Measurements from ENCODE around the gene SEC23A.
A peak's percentile ranks its signal among the peaks of the same experiment; 100 is the strongest.
"Not testable (repeated sequence)": the region's sequence is repeated elsewhere in the genome, so short reads cannot be mapped to it uniquely, and the experiment has no call there.

SEC23A gene

DNA sequence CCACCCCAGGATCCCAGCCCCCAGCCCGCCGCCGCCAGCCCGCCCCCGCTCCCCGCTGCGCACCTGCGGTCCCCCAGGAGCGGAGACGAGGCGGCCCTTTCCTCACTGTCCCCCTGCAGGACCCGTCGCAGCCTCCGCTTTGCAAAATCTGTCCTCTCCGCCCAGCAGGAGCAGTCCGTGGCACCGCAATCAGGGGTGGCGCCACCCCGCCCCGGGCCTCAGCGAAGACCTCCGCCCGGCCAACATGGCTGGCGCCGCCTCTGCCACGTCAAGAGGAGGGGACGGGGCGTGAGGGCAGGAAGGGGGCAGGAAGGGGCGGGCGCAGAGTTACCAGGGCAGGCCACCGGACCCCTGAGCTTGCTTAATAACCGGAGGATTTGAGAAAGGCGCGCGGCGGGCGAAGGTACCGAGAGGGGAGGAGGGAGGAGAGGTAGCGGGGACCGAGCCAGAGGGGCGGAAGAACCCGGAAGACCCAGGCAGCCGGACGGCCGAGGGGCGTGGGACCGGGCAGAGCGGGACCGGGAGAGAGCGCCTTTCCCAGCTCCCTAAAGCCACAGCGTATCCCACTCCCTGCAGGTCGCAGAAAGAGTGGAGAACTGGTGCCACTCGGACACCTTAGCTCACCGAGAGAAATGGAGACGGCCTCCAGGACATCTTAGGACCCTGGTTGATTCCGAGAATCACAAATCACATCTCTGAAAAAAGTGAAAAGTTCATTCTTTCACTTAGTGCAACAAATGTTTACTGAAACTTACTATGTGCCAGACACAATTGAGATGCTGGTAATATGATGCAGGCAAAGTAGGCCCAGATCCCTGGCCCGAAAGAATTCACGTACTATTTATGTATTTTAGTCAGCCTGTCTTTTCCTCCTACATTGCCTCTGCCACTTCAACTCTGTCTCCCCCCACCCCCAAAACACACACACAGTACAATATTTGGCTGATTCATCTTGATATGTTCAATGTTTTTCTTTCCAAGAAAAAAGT is at the start of gene SEC23A:
SEC23A (minus strand) TSS at position 267 of the 989 bp plus-strand sequence. CDS start 7,117 bp downstream, outside the sequence.
- peak; percentile 91 for DNase-seq

DNA sequence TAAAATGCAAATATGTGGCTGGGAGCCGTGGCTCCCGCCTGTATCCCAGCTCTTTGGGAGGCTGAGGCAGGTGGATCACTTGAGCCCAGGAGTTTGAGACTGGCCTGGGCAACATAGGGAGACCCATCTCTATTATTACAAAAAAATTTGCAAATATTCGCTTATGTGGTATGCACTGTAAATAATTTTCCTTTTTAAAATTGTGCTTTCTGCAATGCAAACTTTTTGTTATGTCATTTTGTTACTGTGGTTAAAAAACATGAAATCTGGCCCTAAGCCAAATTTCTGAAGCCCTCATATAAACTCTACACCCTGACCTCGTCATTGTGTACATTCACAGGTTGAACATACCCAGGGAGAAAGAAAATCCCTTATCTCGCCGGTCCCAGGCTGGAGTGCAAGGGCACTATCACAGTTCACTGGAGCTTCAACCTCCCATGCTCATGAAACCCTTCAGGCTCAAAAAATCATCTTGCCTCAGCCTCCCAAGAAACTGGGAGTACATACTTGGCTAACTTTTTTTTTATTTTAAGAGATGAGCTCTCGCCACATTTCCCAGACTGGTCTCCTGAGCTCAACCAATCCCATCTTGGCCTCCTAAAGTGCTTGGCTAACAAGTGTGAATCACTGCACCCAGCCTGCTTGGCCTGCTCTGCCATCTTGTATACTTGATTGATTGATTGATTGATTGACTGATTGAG is 42.4 kb upstream of the SEC23A start:
- no peak for DNase-seq

DNA sequence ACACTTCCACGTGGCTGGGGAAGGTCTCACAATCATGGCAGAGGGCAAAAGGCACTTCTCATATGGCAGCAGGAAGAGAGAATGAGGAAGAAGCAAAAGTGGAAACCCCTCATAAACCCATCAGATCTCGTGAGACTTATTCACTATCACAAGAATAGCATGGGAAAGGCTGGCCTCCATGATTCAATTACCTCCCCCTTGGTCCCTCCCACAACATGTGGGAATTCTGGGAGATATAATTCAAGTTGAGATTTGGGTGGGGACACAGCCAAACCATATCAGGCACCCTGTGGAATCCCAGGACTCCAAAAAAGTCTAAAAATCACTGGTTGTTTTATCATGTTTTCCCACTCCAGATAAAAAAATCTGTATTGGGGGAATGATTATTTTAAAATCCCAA is 40.2 kb upstream of the SEC23A start:
- DNase-seq, result not testable (repeated sequence)

DNA sequence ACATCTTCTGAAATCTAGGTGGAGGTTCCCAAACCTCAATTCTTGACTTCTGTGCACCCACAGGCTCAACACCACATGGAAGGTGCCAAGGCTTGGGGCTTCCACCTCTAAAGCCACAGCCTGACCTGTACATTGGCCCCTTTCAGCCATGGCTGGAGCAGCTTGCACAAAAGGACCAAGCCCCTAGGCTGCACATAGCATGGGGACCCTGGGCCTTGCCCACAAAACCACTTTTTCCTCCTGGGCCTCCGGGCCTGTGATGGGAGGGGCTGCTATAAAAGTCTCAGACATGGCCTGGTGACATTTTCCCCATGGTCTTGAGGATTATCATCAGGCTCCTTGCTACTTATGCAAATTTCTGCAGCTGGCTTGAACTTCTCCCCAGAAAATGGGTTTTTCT is 38.6 kb upstream of the SEC23A start:
- not testable (repeated sequence) for DNase-seq

DNA sequence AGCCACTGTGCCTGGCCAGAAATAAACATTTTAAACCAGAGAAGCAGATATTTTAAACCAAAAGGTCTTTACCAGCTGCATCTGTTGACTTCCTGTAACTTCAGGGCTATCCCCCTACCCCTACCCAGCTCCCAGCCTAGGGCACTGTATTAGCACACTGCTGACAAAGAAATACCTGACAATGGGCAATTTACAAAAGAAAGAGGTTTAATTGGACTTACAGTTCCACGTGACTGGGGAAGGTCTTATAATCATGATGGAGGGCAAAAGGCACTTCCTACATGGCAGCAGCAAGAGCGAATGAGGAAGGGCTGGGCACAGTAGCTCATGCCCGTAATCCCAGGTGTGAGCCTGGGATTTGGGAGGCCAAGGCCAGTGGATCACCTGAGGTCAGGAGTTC is 37.1 kb upstream of the SEC23A start:
- no peak for DNase-seq

DNA sequence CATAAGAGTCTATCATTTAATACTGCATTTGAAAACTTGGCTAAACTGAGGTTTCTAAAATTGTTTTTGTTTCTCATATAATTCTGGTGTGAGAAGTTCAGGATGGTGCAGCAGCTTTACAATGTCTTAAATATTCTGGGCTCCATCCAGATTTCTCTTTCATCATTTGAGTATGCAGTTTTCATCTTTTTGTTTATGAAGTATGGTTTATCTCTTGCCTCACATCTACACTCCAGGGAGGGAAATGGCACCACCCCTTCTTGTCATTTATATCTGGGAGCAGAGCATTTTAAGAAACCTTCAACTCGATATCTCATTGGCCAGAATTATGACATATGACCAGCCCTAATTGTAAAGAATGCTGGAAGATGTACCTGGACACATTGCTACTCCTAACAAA is 35.4 kb upstream of the SEC23A start:
- no peak for DNase-seq

DNA sequence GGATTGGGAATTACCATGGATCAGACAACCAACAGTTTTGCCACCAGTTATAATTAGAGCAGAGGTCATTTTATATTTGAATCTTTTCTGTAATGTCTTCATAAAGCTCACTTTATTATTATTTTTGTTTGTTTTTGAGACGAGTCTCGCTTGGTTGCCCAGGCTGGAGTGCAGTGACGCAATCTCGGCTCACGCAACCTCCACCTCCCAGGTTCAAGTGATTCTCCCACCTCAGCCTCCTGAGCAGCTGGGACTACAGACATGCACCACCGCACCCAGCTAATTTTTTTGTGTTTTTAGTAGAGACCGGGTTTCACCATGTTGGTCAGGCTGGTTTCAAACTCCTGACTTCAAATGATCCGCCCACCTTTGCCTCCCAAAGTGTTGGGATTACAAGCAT is 34.8 kb upstream of the SEC23A start:
- DNase-seq, result not testable (repeated sequence)

DNA sequence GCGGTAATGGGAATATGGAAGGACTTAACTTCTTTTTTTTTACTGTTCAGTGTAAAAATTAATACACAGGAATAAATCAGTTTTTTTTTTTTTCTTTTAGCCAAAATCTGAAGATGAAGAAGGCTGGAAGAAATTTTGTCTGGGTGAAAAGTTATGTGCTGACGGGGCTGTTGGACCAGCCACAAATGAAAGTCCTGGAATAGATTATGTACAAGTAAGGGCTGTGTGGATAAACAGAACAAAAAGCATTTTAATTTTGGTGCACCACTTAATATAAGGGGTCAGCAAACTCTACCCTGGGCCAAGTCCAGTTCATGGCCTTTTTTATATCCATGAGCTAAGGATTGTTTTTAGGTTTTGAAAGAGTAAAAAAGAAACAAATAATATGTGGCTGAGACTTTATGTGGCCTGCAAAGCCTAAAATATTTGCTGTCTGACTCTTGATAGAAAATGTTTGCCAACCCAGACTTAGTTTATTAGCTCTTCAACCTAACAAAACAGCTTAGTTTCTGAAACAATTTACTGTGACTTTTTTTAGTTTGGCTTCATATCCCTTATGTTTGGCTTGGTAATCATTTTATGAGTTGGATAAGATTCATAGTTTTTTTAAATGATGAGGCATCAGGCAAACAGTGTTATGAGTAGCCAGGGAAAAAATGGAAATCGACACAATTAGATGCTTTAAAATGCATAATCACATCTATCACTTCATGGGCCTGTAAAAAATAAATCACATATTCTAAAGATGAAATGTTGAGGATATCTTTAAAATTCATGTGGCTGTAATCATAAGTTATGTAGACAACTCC is 19.5 kb upstream of the SEC23A start:
- no peak for DNase-seq

DNA sequence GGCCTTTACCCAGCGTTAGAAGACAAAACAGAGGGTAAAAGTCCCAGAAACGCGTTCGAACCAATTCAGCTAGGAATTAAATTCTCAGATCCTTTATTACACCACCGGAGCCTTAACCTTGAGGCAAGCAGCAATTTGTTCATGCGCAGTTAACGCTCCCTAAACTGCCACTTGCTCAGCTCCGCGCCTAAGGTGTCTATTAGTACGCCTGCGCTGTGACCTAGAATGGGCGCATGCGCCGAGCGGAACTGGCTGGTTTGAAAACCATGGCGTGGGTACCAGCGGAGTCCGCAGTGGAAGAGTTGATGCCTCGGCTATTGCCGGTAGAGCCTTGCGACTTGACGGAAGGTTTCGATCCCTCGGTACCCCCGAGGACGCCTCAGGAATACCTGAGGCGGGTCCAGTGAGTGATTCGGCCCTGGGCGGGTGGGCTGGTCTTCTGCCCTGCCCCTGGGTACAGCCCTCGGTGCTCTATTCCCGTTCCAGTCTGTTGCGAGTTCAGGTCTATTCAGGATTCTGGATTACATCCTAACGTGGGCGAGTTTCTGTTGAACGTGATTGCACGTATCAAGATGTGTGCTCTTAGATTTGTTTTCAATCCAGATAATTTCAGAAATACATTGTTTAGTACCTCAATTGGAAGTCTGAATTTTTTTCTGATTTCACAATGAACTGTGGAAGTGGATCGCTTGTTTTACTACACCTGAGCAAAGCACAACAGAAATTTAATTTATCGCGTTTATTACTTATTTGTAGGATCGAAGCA is 11.2 kb upstream of the SEC23A start, which contains the start of gene GEMIN2:
GEMIN2 (plus strand) TSS at position 251 of the 766 bp plus-strand sequence; CDS start at position 267, 16 bp downstream.
- DNase-seq, result peak; percentile 96

DNA sequence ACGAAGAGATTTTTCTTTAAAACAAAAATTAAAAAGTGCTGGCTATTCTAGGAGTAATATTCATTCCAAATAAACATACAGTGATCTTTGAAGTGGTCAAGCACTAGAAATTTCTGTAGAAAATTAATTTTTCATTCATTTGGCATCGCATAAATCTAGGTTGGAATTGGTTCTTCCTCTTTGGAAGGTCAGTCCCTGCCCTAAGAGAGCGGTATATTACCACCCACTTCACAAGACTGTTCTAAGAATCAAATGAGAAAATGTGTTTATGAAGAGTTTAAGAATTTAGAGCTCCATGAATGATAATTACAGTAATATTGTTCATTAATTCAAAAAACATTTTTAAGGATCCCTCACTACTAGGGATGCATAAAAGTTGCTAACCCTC is 10.6 kb upstream of the SEC23A start:
- no peak for DNase-seq

DNA sequence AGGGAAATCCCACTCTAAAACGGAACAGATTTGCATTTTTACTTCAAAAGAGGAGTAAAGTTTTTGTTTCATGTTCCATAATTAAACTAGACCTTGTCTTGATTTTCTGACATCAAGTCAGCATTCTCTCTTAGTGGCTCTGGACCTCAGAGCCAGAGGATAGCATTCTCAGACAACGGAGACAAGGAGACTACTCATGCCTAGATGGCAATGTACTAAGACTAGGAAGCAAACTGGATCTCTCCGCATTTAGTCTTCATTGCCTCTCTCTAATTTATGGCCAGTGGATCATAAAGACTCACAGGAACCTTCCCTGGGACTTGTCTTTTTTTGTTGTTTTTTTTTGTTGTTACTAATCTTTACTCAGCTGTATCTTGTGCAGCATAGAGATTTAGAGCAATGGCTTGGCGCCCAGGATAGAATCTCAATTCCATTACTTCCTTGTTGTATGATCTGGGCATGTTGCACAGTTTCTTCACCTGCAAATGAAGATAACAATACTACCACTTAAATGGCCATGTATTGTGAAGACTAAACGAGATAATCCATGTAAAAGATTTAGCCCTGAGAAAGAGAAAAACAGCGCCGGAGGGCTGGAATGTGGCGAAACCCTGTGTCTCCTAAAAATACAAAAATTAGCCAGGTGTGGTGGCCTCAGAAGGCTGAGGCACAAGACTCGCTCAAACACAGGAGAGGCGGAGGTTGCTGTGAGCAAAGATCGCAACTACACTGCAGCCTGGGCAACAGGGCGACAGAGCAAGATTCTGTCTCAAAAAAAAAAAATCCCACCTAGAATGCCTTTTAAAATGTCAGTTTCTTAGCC is 7.1 kb upstream of the SEC23A start:
- DNase-seq, result no peak

DNA sequence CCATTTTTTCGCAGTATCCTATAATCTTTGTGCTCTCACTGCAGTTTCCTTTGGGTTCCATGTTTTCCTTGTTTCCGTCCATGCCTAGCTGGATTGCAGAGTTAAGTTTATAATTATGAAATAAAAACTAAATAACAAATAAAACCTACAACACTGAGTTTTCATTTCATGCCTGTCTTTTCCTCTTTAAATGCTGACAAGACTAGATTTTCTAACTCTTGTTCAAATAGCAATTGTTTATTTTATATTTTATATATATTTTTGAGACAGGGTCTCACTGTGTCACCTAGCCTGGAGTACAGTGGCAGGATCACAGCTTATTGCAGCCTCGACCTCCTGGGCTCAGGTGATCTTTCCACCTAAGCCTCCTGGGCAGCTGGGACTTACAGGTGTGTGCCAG is 5.8 kb upstream of the SEC23A start:
- no peak for DNase-seq

DNA sequence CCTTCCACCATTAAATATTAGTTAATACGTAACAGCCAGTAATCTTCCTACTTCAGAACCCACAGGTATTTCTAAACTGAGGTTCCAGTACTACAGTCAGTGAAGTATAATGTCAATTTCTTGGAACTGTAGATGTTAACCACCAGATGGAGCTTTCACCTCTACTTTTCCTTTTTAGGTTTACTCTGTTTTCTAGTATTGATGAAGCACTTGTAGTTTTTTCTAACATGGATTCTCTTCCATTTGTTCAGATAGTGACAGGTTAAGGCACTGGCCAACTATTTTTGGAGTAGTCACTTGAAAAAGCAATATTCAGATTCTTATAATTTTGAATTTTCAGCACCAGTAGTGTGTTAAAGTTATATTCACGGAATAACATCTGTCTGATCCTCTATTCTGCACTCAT is 4.6 kb upstream of the SEC23A start:
- DNase-seq, result peak; percentile 41

DNA sequence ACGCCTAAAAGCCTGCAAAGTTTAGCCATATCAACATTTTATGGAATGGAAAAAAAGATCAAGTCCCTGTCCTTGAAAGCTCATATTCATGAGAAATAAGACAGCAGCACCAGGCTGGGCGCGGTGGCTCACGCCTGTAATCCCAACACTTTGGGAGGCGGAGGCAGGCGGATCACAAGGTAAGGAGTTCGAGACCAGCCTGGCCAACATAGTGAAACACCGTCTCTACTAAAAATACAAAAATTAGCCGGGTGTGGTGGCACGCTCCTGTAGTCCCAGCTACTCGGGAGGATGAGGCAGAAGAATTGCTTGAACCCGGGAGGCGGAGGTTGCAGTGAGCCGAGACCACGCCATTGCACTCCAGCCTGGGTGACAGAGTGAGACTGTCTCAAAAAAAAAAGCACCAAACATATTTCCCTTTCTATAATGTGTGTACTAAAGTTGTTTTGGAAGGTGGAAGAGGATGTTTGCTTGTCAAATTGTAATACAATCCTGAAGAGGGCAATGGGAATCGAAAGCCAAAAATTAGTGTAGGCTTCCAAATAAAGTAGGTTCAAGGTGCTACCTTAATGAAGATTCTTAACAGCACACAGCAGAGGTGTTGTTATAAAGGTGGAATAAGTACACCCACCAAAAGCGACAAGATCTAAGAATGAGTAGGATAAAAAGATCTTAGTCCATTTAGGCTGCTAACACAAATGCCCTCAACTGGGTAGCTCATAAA is 1.2 kb upstream of the SEC23A start:
- DNase-seq, result not testable (repeated sequence)

DNA sequence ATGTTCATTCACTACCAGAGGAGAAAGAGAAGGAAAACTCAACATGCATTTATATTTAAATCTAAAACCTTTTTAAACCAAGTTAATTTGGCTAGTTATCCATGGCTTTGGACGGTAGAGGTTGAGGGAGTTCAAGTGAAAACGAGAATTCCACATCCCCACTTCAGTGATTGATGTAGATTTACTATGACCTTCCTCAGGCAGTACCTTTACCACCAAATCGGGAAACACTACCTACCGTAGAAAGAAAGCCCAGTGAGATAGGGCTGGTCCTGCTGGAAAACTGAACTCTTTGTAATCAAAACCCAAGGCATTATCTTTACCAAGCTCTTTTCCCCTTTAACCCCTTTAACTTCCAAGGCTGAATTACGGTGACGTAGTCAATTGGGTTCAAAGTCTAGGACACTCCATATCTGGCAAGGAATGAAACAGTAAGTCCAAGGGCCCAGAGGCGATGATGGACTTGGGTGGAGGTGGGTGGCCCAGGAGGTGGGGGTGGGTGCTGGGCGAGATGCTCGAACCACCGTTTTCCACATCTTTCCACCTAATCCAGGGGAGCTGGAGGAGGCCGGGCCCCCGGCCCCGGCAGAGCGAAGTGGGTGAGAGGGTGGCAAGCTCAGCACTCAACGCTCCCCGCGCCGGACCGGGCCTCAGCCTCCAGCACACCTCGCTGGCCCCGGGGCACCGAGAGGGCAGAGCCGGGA is 618 bp downstream of the SEC23A start:
- DNase-seq, result peak; percentile 52

DNA sequence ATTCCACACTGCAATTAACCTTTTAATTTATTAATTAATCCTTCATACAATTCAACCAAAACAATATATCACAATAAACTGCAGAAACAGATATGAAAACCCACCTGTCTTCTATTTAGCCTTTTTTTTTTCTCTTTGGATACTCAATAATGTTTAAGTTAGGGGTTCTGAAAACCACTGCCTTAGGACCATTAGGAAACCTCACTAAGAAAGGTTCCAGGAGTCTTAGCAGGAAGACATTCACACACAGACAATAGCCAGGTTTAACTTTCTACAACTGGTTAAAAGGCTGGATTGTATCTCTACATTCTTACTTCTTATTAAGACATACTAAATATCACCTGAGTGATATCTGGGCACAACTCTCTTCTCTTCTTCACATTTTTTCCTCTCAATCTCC is 3.3 kb downstream of the SEC23A start:
- no peak for DNase-seq

DNA sequence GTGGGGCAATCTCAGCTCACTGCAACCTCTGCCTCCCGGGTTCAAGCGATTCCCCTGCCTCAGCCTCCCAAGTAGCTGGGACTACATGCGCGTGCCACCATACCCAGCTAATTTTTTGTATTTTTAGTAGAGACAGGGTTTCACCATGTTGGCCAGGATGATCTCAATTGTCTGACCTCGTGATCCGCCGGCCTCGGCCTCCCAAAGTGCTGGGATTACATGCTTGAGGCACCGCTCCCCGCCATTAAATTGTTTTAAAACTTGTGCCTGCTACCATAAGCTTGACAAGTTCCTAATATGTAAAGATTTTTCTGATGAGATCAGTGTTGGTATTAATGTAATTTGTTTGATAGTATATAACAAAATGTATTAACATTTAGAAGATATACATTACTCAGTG is 3.8 kb downstream of the SEC23A start:
- not testable (repeated sequence) for DNase-seq

DNA sequence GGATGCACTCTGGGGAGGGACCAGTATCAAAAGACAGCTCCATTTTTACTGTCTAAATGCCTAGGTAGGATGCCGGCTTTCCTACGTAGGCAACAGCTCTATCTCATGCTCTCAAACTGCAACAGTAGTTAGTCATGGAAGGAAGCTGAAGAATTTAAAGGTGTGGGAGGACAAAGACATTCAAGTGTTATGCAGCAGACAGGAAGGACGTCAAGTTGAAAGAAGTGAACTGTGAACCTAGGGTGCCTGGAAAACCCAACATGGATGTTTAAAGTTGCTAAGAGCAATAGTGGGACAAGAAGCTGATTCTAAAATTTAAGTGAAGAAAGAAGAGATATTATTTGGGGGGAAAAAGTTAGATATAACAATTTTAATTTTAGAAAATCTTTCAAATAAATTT is 5.9 kb downstream of the SEC23A start:
- DNase-seq, result peak; percentile 13

DNA sequence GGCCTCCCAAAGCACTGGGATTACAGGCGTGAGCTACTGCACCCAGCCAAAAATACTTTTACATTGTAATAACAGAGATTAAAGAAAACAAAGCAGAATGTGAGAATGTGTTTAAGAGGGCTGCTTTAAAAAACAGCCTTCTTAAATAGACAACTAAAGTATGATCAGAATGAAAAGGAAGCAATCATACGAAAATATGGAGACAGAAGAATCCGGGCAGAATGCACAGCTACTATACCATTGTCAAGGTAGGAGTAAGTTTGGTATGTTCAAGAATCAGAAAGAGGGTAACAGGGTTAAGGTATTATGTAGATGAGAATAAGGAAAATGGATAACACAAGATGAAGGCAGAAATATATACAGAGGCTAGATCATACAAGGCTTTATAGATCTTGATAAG is 8.5 kb downstream of the SEC23A start:
- DNase-seq, result no peak

DNA sequence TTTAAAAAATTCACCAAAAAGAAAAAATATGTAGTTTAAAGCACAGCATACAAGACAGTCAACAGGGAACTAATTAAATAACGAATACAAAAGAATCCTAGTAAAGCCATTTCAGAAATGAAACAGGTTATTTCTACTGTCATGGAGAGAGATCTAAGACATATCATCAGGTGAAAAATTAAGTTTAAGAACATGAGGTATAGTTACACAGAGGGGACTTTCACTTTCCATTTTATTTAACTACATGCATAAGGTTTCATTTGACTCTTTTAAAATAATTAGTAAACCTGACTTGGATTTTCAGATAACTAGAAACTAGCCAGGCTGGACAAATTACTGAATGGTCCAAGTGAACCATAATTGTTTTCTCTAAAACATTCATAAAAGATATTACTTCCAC is 11.3 kb downstream of the SEC23A start:
- no peak for DNase-seq

Data from EL (cell line).